Endothelial cell of umbilical vein (primary cell): Measurements from ENCODE around the gene B4GALNT3. TPM values are rescaled to one million over a fixed set of nuclear protein-coding genes. Genes with fewer than 3 reads are reported as not detected.

Experiments used
- BruUV-seq: library from RNA; stranded (reverse); fragments of 400-500 nt; replicated peaks from 2 replicates; lab custom pipeline; 2021; lab: Mats Ljungman, UMichigan
- CTCF ChIA-PET: fragments of 300-600, 350-600 bp; sonication (Branson Sonifier 250); formaldehyde crosslinking; loops from one replicate; lab custom pipeline; 2021; ENCODE audit warnings: antibody characterized with exemption, inconsistent platforms; lab: Charles Lee
- POLR2A ChIA-PET: fragments of 300-600, 350-600 bp; sonication (Branson Sonifier 250); formaldehyde crosslinking; loops from one replicate; lab custom pipeline; 2021; ENCODE audit warnings: antibody characterized with exemption, inconsistent platforms; lab: Charles Lee
- DNase-seq: peaks from one replicate; pipeline ENCODE4 v3.0.0-alpha.2; 2011; ENCODE audit warnings: low read depth, low spot score
- FAIRE-seq: peaks from 2 replicates; lab custom pipeline; 2011; peaks lifted over from hg19 to GRCh38; lab: Jason Lieb, UNC
- H2AFZ ChIP-seq: 2 replicates; pipeline ENCODE4 v1.6.0; 2012; ENCODE audit warnings: low read depth, low read length, control low read depth, inconsistent platforms
- H3K27ac ChIP-seq: 2 replicates; pipeline ENCODE4 v1.5.1; 2011; ENCODE audit warnings: low read depth, mild to moderate bottlenecking, control low read depth, low read length, moderate library complexity; ENCODE audit not compliant: insufficient read depth
- H3K27me3 ChIP-seq, 2 experiments: 2 replicates each; pipeline versions ENCODE4 v1.6.0 to v1.6.1; 2011; ENCODE audit warnings: low read length in 2 of 2, mixed read lengths in 1 of 2; ENCODE audit not compliant: control insufficient read depth in 2 of 2, insufficient read depth in 2 of 2
- H3K36me3 ChIP-seq, 2 experiments: 2 replicates in 1 of 2; 3 replicates in 1 of 2; pipeline ENCODE4 v1.5.1; 2011; ENCODE audit warnings: low read length in 2 of 2, mild to moderate bottlenecking in 1 of 2, moderate library complexity in 1 of 2; ENCODE audit not compliant: control insufficient read depth in 2 of 2, insufficient read depth in 2 of 2; ENCODE audit errors: extremely low read depth in 1 of 2
- H3K4me1 ChIP-seq: 3 replicates; pipeline ENCODE4 v1.5.1; 2011; ENCODE audit warnings: mild to moderate bottlenecking, low read length; ENCODE audit not compliant: control insufficient read depth, insufficient read depth; ENCODE audit errors: extremely low read depth
- H3K4me2 ChIP-seq: 2 replicates; pipeline ENCODE4 v1.6.1; 2011; ENCODE audit warnings: low read length, control low read depth, mixed read lengths; ENCODE audit not compliant: insufficient read depth
- H3K4me3 ChIP-seq, 3 experiments: fragments of 200-600 bp in 1 of 3; sonication (generic), shearing (Covaris generic) in 1 of 3; replicated peaks in 1 of 3; 2 replicates each; pipeline ENCODE4 v1.5.1; 2011 to 2016; ENCODE audit warnings: control low read depth in 3 of 3, low read length in 3 of 3, mild to moderate bottlenecking in 2 of 3, inconsistent platforms in 1 of 3, low read depth in 1 of 3, moderate library complexity in 1 of 3; ENCODE audit not compliant: insufficient read depth in 1 of 3
- H3K79me2 ChIP-seq: 2 replicates; pipeline ENCODE4 v1.6.0; 2012; ENCODE audit warnings: low read length, inconsistent platforms; ENCODE audit not compliant: control insufficient read depth, insufficient read depth
- H3K9ac ChIP-seq: replicated peaks from 2 replicates; pipeline ENCODE3; 2011; ENCODE audit warnings: low read length, control low read depth; ENCODE audit not compliant: insufficient read depth; ENCODE audit errors: extremely low read depth
- H3K9me1 ChIP-seq: replicated peaks from 3 replicates; pipeline ENCODE4 v1.6.0; 2011; ENCODE audit warnings: mild to moderate bottlenecking, low read length; ENCODE audit not compliant: control insufficient read depth, insufficient read depth; ENCODE audit errors: extremely low read depth
- H3K9me3 ChIP-seq: replicated peaks from 2 replicates; pipeline ENCODE4 v1.5.1; 2012; ENCODE audit warnings: low read length, inconsistent platforms; ENCODE audit not compliant: control insufficient read depth, insufficient read depth
- H4K20me1 ChIP-seq: replicated peaks from 2 replicates; pipeline ENCODE3; 2011; ENCODE audit warnings: mild to moderate bottlenecking, low read length; ENCODE audit not compliant: control insufficient read depth, insufficient read depth; ENCODE audit errors: extremely low read depth
- EZH2 ChIP-seq: IDR thresholded peaks from 2 replicates; pipeline ENCODE4 v1.6.1; 2012; ENCODE audit warnings: borderline replicate concordance, low read depth, mild to moderate bottlenecking, moderate library complexity, low read length, inconsistent platforms; ENCODE audit not compliant: severe bottlenecking
- FOS ChIP-seq: IDR thresholded peaks from 2 replicates; pipeline ENCODE4 v1.6.1; 2011; ENCODE audit warnings: mild to moderate bottlenecking, low read length, moderate library complexity, borderline replicate concordance; ENCODE audit not compliant: insufficient read depth
- GATA2 ChIP-seq: IDR thresholded peaks from 2 replicates; pipeline ENCODE4 v1.7.0; 2011; ENCODE audit warnings: low read depth, mild to moderate bottlenecking, moderate library complexity, mixed read lengths, low read length; ENCODE audit not compliant: insufficient read length, insufficient read depth
- JUN ChIP-seq: IDR thresholded peaks from 2 replicates; pipeline ENCODE4 v1.6.1; 2011; ENCODE audit warnings: borderline replicate concordance, low read depth; ENCODE audit not compliant: insufficient read length, insufficient read depth
- MYC ChIP-seq: IDR thresholded peaks from one replicate; pipeline ENCODE4 v1.6.1; 2011; ENCODE audit warnings: mild to moderate bottlenecking, low read depth, low read length
- POLR2A ChIP-seq: IDR thresholded peaks from 2 replicates; pipeline ENCODE4 v1.6.1; 2012; ENCODE audit warnings: low read depth, mild to moderate bottlenecking, control low read depth, low read length
- POLR2AphosphoS5 ChIP-seq: IDR thresholded peaks from 2 replicates; pipeline ENCODE4 v1.6.1; 2012; ENCODE audit warnings: low read depth, mild to moderate bottlenecking, control low read depth, low read length, moderate library complexity; ENCODE audit not compliant: insufficient read depth
- dilution Hi-C: fragments of 300-500 bp; cut with MboI; formaldehyde crosslinking; loops from one replicate; pipeline ENCODE4 v1.15.0; 2019; ENCODE audit warnings: low sequenced_read_pairs; ENCODE audit not compliant: extremely low pct_ligation_motif_present
- intact Hi-C: fragments of 100-400 bp; cut with micrococcal nuclease; formaldehyde crosslinking; loops from one replicate; pipeline ENCODE4 v1.10.0; 2022
- polyA plus RNA-seq, 4 experiments: library from polyadenylated mRNA; depleted of rRNA in 3 of 4; stranded (reverse) in 3 of 4; unstranded in 1 of 4; fragments of >200 nt; gene quantifications; 2 replicates each; pipeline versions ENCODE4 v1.2.1 to v1.2.3, GENCODE V29; 2011 to 2012; ENCODE audit warnings: missing spikeins in 1 of 4
- total RNA-seq: library from RNA; stranded (reverse); gene quantifications from 2 replicates; pipeline ENCODE4 v1.2.3, GENCODE V29; 2021
- TF ChIP-seq, protein P1 (sequence below), 2 donors: IDR thresholded peaks; 1 replicate in 1 of 2; 2 replicates in 1 of 2; pipeline ENCODE4 v1.5.1; 2011; ENCODE audit warnings: low read length in 2 of 2, mild to moderate bottlenecking in 2 of 2, moderate library complexity in 2 of 2, control low read depth in 1 of 2, inconsistent platforms in 1 of 2, low read depth in 1 of 2; ENCODE audit not compliant: insufficient read depth in 1 of 2; ENCODE audit errors: extremely low read depth in 1 of 2
- TF ChIP-seq, protein P2 (sequence below): IDR thresholded peaks from 2 replicates; pipeline ENCODE4 v1.6.1; 2011; ENCODE audit not compliant: insufficient read depth, insufficient read length

Gene B4GALNT3
- total and polyA plus RNA-seq, 2 donors (not counting 3 experiments of a cell fraction or from before 2014, with no cell fraction given): 0.07 TPM; not detected in 1

DNA sequence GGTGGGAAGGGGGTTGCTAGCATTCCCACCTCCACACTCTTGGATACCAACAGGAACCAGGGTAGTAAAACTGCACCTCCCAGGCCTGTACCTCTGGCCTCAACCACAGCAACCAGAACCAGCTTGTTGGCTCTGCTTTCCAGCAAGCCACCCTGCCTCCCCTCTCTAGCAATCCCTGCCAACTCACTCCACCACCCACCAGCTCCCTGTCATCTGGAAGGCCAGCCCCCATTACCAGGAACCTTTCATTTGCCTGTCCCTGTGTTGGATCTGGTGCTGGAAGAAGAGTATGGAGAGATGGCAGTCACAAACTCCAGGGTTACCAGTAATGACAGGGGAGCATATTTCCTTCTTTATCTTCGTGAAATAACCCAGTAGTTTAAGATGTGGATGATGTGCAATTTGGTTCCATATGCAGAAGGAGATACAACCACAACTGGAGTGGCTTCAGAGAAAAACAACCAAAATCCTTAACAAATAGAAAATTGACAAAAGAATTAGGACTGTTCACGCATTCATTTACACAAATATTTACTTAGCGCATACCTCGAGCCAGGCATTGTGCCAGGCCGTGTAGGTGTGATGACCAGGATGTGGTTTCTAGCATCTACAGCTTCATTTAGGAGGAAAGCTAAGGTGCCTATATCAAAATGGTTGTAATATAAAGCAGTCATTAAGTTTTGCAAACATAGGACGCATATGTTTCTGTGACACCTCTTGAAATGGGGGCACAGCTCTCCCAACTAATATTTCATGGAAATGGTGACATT, 3.4 kb downstream of the B4GALNT3 start:
- Histone ChIP-seq H3K9ac (no peak overlapping the region), H3K27me3 (peaks cover 49 to 61% of the 10 kb centered on the region in 2 experiments), H3K79me2 (no peaks in the 10 kb centered on the region), H3K27ac (no peak overlapping the region), H2AFZ (no peak overlapping the region), H3K4me1 (no peaks in the 10 kb centered on the region), H3K4me2 (no peak overlapping the region), H3K36me3 (no peaks in the 10 kb centered on the region), H3K9me1 (no peaks in the 10 kb centered on the region), H3K9me3 (no peaks in the 10 kb centered on the region), H3K4me3 (no peak overlapping the region), H4K20me1 (no peaks in the 10 kb centered on the region)
- TF ChIP-seq POLR2AphosphoS5 (no peak), MYC (no peak), POLR2A (no peak), JUN (no peak), GATA2 (no peak), EZH2 (no peak), FOS (no peak)
- TF ChIP-seq, protein P1, sequence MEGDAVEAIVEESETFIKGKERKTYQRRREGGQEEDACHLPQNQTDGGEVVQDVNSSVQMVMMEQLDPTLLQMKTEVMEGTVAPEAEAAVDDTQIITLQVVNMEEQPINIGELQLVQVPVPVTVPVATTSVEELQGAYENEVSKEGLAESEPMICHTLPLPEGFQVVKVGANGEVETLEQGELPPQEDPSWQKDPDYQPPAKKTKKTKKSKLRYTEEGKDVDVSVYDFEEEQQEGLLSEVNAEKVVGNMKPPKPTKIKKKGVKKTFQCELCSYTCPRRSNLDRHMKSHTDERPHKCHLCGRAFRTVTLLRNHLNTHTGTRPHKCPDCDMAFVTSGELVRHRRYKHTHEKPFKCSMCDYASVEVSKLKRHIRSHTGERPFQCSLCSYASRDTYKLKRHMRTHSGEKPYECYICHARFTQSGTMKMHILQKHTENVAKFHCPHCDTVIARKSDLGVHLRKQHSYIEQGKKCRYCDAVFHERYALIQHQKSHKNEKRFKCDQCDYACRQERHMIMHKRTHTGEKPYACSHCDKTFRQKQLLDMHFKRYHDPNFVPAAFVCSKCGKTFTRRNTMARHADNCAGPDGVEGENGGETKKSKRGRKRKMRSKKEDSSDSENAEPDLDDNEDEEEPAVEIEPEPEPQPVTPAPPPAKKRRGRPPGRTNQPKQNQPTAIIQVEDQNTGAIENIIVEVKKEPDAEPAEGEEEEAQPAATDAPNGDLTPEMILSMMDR (IDR thresholded peaks at IDR 0.05; ENCODE audit: extremely low read depth in 1 of 2, insufficient read depth in 1 of 2, low read depth in 1 of 2, low read length in 2 of 2): no peak
- TF ChIP-seq, protein P2, sequence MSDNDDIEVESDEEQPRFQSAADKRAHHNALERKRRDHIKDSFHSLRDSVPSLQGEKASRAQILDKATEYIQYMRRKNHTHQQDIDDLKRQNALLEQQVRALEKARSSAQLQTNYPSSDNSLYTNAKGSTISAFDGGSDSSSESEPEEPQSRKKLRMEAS: no peak
- dilution Hi-C loops: no loop called here
- intact Hi-C loops: no loop called here
- DNase-seq (no peak), FAIRE-seq (no peak)
- ChIA-PET CTCF (interaction anchor here (1.1 to 2.2 kb wide), 3 partner anchors 10 to 14 kb away, joined by 3 to 8 read pairs (median 3); no protein-coding TSS in a partner anchor), POLR2A (no interaction called here)
- no TSS peak for BruUV-seq
